Measurements from ENCODE around the gene MESD. TPM values are rescaled to one million over a fixed set of nuclear protein-coding genes. Genes with fewer than 3 reads are reported as not detected.

MESD gene
- total RNA-seq, 2 donors from 2014 or later, result 36.8 to 39.0 TPM

DNA sequence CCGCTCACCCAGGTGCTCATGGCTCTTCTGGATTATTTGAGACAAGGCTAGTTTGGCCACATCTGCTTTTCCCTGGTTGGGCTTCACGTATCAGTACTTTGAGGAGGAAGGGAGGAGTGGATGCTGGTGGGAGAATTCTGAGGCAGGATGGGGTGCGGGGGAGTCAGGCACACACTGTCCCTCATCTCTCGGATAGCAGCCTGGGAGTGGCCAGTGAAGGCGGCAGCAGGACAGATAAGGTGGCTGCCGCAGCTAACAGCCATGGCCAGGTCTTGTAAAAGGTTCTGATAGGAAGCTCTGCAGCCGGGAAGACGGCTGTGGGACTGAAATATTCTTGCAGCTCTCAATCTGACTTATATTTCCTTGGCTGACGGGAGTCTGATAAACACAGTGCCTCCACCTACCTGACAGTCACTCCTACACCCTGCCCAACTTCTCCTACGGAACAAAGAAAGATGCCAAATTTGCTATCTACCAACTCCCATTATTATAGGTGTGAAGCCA, 87.3 kb downstream of the MESD start:
- Histone ChIP-seq H3K27ac (no peak overlapping the region), H3K9me3 (no peaks in the 10 kb centered on the region), H3K4me3 (no peak overlapping the region), H3K4me1 (ENCODE audit: control insufficient read depth in 1 of 2, low read depth in 2 of 2) (no peaks in the 10 kb centered on the region), H3K36me3 (no peaks in the 10 kb centered on the region), H3K27me3 (replicated peaks; ENCODE audit: insufficient read depth) (no peaks in the 10 kb centered on the region)
- DNase-seq (ENCODE audit: low spot score) (no peak), ATAC-seq (ENCODE audit: insufficient number of reproducible peaks, low FRiP score, low read depth) (no peak)
- TF ChIP-seq, protein P1, sequence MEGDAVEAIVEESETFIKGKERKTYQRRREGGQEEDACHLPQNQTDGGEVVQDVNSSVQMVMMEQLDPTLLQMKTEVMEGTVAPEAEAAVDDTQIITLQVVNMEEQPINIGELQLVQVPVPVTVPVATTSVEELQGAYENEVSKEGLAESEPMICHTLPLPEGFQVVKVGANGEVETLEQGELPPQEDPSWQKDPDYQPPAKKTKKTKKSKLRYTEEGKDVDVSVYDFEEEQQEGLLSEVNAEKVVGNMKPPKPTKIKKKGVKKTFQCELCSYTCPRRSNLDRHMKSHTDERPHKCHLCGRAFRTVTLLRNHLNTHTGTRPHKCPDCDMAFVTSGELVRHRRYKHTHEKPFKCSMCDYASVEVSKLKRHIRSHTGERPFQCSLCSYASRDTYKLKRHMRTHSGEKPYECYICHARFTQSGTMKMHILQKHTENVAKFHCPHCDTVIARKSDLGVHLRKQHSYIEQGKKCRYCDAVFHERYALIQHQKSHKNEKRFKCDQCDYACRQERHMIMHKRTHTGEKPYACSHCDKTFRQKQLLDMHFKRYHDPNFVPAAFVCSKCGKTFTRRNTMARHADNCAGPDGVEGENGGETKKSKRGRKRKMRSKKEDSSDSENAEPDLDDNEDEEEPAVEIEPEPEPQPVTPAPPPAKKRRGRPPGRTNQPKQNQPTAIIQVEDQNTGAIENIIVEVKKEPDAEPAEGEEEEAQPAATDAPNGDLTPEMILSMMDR (IDR thresholded peaks at IDR 0.05), result no peak

GRCh38 chr15:80898040-80898439, 91.6 kb downstream of the MESD start:
- DNase-seq (ENCODE audit: low spot score), result no peak
- no peaks in the 10 kb centered on the region for H3K27me3 ChIP-seq (replicated peaks; ENCODE audit: insufficient read depth)

More at GRCh38 chr15:80898040-80898439, 91.6 kb downstream of the MESD start:
- TF ChIP-seq, protein P1 (IDR thresholded peaks at IDR 0.05), result no peak
- no peak overlapping the region for H3K27ac ChIP-seq
- no peak overlapping the region for H3K4me3 ChIP-seq
- no peaks in the 10 kb centered on the region for H3K9me3 ChIP-seq
- no peaks in the 10 kb centered on the region for H3K36me3 ChIP-seq
- H3K4me1 ChIP-seq (ENCODE audit: control insufficient read depth in 1 of 2, low read depth in 2 of 2), result no peaks in the 10 kb centered on the region
- no peak for ATAC-seq (ENCODE audit: insufficient number of reproducible peaks, low FRiP score, low read depth)

Other genes with a start within 250 kb of the MESD start
- 1 to 10 TPM; 1.1 to 1.2 TPM for gene CEMIP, start 210.4 kb downstream of the MESD start, total RNA-seq
- gene TLNRD1, start 11.1 kb upstream of the MESD start, total RNA-seq, result 10 to 100 TPM; 34.0 to 51.1 TPM
- 1 to 10 TPM in 1 of 2 donors, not detected in 1; 1.1 TPM for gene CFAP161, start 144.5 kb upstream of the MESD start, total RNA-seq
- 10 to 100 TPM; 11.1 to 17.1 TPM for gene IL16, start 207.1 kb upstream of the MESD start, total RNA-seq